ENCODE data around the gene SLC12A9. TPM values are rescaled to one million over a fixed set of nuclear protein-coding genes. Genes with fewer than 3 reads are reported as not detected.
A peak's percentile ranks its signal among the peaks of the same experiment; 100 is the strongest.

The SLC12A9 gene
- total and polyA plus RNA-seq, 2 of the 8 experiments (the other 6 are each of a cell fraction or from before 2014, with no cell fraction given), result 31.4 to 40.1 TPM

GRCh38 chr7:100823140-100823525 lies 29.4 kb upstream of the SLC12A9 start:
- Histone ChIP-seq H3K23ac (ENCODE audit: insufficient read length) (no peak overlapping the region), H3K4ac (replicated peaks; ENCODE audit: insufficient read length, low read depth, low read length) (no peak overlapping the region), H3K9ac (replicated peaks in 1 of 4; ENCODE audit: extremely low read depth in 1 of 4, low read depth in 3 of 4, low read length in 3 of 4) (no peak overlapping the region), H3K27ac (ENCODE audit: low read depth, low read length) (no peak overlapping the region), H2AK5ac (ENCODE audit: low read depth, low read length) (no peak overlapping the region), H3K79me1 (ENCODE audit: low read depth, low read length) (peaks cover 5% of the 10 kb centered on the region; the same call in 1 of the 2 replicates), H4K8ac (ENCODE audit: extremely low read depth, insufficient read depth, low read length) (0 out of 2 replicates have a peak overlapping the region, but pooled peaks have one; percentile 16), H3K27me3 (replicated peaks in 1 of 4; ENCODE audit: control insufficient read depth in 3 of 4, extremely low read depth in 1 of 4, insufficient read depth in 3 of 4, low read length in 3 of 4) (no peaks in the 10 kb centered on the region), H3K4me1 (replicated peaks in 1 of 4; ENCODE audit: control insufficient read depth in 3 of 4, insufficient read depth in 4 of 4, low read length in 3 of 4) (peaks cover 0 to 11% (median 7%) of the 10 kb centered on the region in 4 experiments; a peak in 6 of 7 replicates), H3K4me2 (ENCODE audit: insufficient read depth in 1 of 2, low read depth in 2 of 2, low read length in 2 of 2) (no peak overlapping the region), H4K5ac (ENCODE audit: insufficient read length, low read depth, low read length) (no peak overlapping the region), H2BK15ac (ENCODE audit: low read length) (no peak overlapping the region), H3K14ac (ENCODE audit: insufficient read length) (no peak overlapping the region), H2BK12ac (ENCODE audit: low read depth, low read length) (no peak overlapping the region), H2AFZ (ENCODE audit: low read length) (no peak overlapping the region), H2BK5ac (ENCODE audit: low read depth, low read length) (no peak overlapping the region), H4K20me1 (replicated peaks in 1 of 2; ENCODE audit: control insufficient read depth in 1 of 2, insufficient read depth in 2 of 2, low read length in 2 of 2) (peaks cover 14 to 25% of the 10 kb centered on the region in 2 experiments), H3K36me3 (ENCODE audit: control insufficient read depth in 2 of 4, insufficient read depth in 4 of 4, low read length in 3 of 4) (peaks cover 24 to 56% (median 48%) of the 10 kb centered on the region in 4 experiments; a peak in 7 of 8 replicates), H2BK120ac (replicated peaks; ENCODE audit: low read depth, low read length) (no peak overlapping the region), H2BK20ac (ENCODE audit: low read length) (no peak overlapping the region), H3K18ac (ENCODE audit: extremely low read depth, low read length) (no peak overlapping the region), H3K9me3 (ENCODE audit: insufficient read depth in 2 of 2, low read depth in 1 of 2, low read length in 1 of 2) (no peaks in the 10 kb centered on the region), H3K4me3 (ENCODE audit: extremely low read depth in 1 of 4, insufficient read depth in 2 of 4, low read depth in 3 of 4, low read length in 4 of 4) (no peak overlapping the region), H4K91ac (replicated peaks; ENCODE audit: insufficient read length, low read length) (no peak overlapping the region), H3K56ac (replicated peaks; ENCODE audit: insufficient read length, low read depth, low read length) (no peak overlapping the region), H3K79me2 (ENCODE audit: control insufficient read depth in 1 of 2, insufficient read depth in 2 of 2, low read length in 2 of 2) (peaks cover 7 to 38% of the 10 kb centered on the region in 2 experiments), H3K23me2 (ENCODE audit: low read depth, low read length) (peaks cover 15% of the 10 kb centered on the region; the same call in 1 of the 2 replicates)
- DNase-seq (ENCODE audit: low read depth in 1 of 2, low spot score in 2 of 2) (no peak), FAIRE-seq (no peak)
- POLR2A ChIA-PET (ENCODE audit: partially characterized antibody), result interaction anchor here (0.9 to 1.9 kb wide), 3 partner anchors 14 to 140 kb away, joined by 3 to 8 read pairs (median 3); no protein-coding TSS in a partner anchor
- WGBS, 2 experiments (ENCODE audit: extremely low coverage in 1 of 2, insufficient coverage in 1 of 2, insufficient read length in 1 of 2, insufficient replicate concordance in 2 of 2, low coverage in 1 of 2, low lambda C conversion rate in 2 of 2, missing lambda C conversion rate in 1 of 2), result 97 to 100% methylated on average over 1 to 7 of the region's 7 CpGs
- no peak for TF ChIP-seq BRCA1 (IDR thresholded peaks at IDR 0.05; ENCODE audit: low read depth, low read length)
- TF ChIP-seq BCL11A (IDR thresholded peaks at IDR 0.05; ENCODE audit: low read depth in 2 of 2, low read length in 2 of 2), result no peak
- TF ChIP-seq, protein P1, sequence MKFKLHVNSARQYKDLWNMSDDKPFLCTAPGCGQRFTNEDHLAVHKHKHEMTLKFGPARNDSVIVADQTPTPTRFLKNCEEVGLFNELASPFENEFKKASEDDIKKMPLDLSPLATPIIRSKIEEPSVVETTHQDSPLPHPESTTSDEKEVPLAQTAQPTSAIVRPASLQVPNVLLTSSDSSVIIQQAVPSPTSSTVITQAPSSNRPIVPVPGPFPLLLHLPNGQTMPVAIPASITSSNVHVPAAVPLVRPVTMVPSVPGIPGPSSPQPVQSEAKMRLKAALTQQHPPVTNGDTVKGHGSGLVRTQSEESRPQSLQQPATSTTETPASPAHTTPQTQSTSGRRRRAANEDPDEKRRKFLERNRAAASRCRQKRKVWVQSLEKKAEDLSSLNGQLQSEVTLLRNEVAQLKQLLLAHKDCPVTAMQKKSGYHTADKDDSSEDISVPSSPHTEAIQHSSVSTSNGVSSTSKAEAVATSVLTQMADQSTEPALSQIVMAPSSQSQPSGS (IDR thresholded peaks at IDR 0.05; ENCODE audit: low read length), result no peak
- CTCF ChIA-PET (ENCODE audit: partially characterized antibody), result interaction anchor here (0.9 to 5.2 kb wide), 6 partner anchors 13 to 118 kb away, joined by 3 to 48 read pairs (median 6); partner anchors contain the start of genes POP7 and SLC12A9
